Activated T-cell treated with anti-CD3 and anti-CD28 coated beads for 24 hours (primary cell): Measurements from ENCODE around the gene MTMR1.

Experiments used
- DNase-seq: peaks from one replicate; pipeline ENCODE4 v3.0.0-alpha.2; 2020; ENCODE audit warnings: low read depth

The MTMR1 gene

GRCh38 chrX:150692831-150693724 is at the start of gene MTMR1:
MTMR1 (plus strand) TSS chrX:150693396; CDS start chrX:150693531, 135 bp downstream.
- no peak for DNase-seq

- no peak for DNase-seq
These were observed 49.2 kb upstream of the MTMR1 start for GRCh38 chrX:150643958-150644357.

GRCh38 chrX:150644422-150644821 is 48.8 kb upstream of the MTMR1 start:
- DNase-seq, result no peak

GRCh38 chrX:150647331-150647730 is 45.9 kb upstream of the MTMR1 start:
- DNase-seq, result no peak

GRCh38 chrX:150648296-150648940 is 44.8 kb upstream of the MTMR1 start:
- no peak for DNase-seq

GRCh38 chrX:150649096-150649870 is 43.9 kb upstream of the MTMR1 start:
- DNase-seq, result no peak

- DNase-seq, result no peak
These were observed 41.3 kb upstream of the MTMR1 start for GRCh38 chrX:150651906-150652305.

- DNase-seq, result no peak
These were observed 37.4 kb upstream of the MTMR1 start for GRCh38 chrX:150655788-150656187.

GRCh38 chrX:150663073-150663472 is 30.1 kb upstream of the MTMR1 start:
- no peak for DNase-seq

- DNase-seq, result no peak
These were observed 28.9 kb upstream of the MTMR1 start for GRCh38 chrX:150664290-150664689.

GRCh38 chrX:150676221-150676620 is 17.0 kb upstream of the MTMR1 start:
- DNase-seq, result no peak

GRCh38 chrX:150680974-150681373 is 12.2 kb upstream of the MTMR1 start:
- DNase-seq, result no peak

GRCh38 chrX:150683112-150683511 is 10.1 kb upstream of the MTMR1 start:
- no peak for DNase-seq

- DNase-seq, result no peak
These were observed 9.6 kb upstream of the MTMR1 start for GRCh38 chrX:150683536-150684146.

- DNase-seq, result no peak
These were observed 4.2 kb upstream of the MTMR1 start for GRCh38 chrX:150688911-150689451.

- no peak for DNase-seq
These were observed 3.1 kb upstream of the MTMR1 start for GRCh38 chrX:150690126-150690525.

GRCh38 chrX:150692296-150692695 is 900 bp upstream of the MTMR1 start:
- no peak for DNase-seq

- DNase-seq, result peak; percentile 46
These were observed 754 bp downstream of the MTMR1 start for GRCh38 chrX:150693725-150694574.

GRCh38 chrX:150694738-150695410 is 1.7 kb downstream of the MTMR1 start:
- no peak for DNase-seq

GRCh38 chrX:150696331-150696730 is 3.1 kb downstream of the MTMR1 start:
- DNase-seq, result no peak
